PC-9 (cell line): ENCODE data around the gene LRGUK.

Source experiments
- CTCF ChIP-seq: fragments of 200-600 bp; sonication (generic); conservative IDR thresholded peaks from 2 replicates; pipeline ENCODE4 v1.6.1; 2017; ENCODE audit warnings: mixed run types, antibody characterized with exemption, mild to moderate bottlenecking, moderate library complexity
- EZH2 ChIP-seq: fragments of 200-600 bp; sonication (generic); IDR thresholded peaks from 2 replicates; pipeline ENCODE4 v1.8.0; 2017; ENCODE audit warnings: antibody characterized with exemption, low read depth

DNA sequence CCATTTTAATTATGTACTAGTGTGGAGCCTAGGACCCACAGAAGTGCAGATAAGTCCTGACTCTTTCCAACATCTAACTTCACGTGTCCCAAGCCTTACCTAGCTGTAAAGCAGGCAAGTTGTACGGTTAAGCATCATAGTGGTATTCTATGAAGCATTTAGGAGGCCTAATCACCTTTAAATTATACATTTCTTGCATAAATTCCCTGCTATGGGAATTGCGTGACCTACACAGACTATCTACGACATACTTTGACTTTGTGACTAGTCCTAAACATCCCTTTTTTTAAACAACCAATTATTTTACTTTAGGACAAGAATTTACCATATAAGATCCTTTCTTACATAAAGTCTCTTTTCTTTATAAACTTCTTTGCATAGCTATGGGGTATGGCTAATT, 37.7 kb upstream of the LRGUK start:
- TF ChIP-seq CTCF (no peak), EZH2 (no peak)
